Endodermal cell (in vitro differentiated cells): ENCODE results near the gene WDR73. TPM values are rescaled to one million over a fixed set of nuclear protein-coding genes. Genes with fewer than 3 reads are reported as not detected.

Experiments
- DNase-seq: peaks from one replicate; pipeline ENCODE4 v3.0.0-alpha.2; 2017
- H3K27ac ChIP-seq: 2 replicates; pipeline ENCODE4 v1.5.1; 2013; ENCODE audit warnings: mild to moderate bottlenecking, low read depth, low read length, moderate library complexity
- H3K27me3 ChIP-seq: 2 replicates; pipeline ENCODE4 v1.6.1; 2013; ENCODE audit warnings: mild to moderate bottlenecking, low read length, moderate library complexity; ENCODE audit not compliant: insufficient read depth, control insufficient read depth, poor library complexity, severe bottlenecking
- H3K36me3 ChIP-seq: 2 replicates; pipeline ENCODE4 v1.7.0; 2013; ENCODE audit warnings: mild to moderate bottlenecking, low read length, moderate library complexity; ENCODE audit not compliant: control insufficient read depth, insufficient read depth
- H3K4me1 ChIP-seq: one replicate; pipeline ENCODE4 v1.7.0; 2013; ENCODE audit warnings: low read length; ENCODE audit not compliant: control insufficient read depth, insufficient read depth
- H3K4me3 ChIP-seq: 2 replicates; pipeline ENCODE4 v1.5.1; 2013; ENCODE audit warnings: mild to moderate bottlenecking, low read length, moderate library complexity
- H3K9ac ChIP-seq: 2 replicates; pipeline ENCODE4 v1.6.1; 2013; ENCODE audit warnings: mild to moderate bottlenecking, low read length, moderate library complexity; ENCODE audit not compliant: poor library complexity, severe bottlenecking; ENCODE audit errors: extremely low read depth
- H3K9me3 ChIP-seq: 2 replicates; pipeline ENCODE4 v1.6.1; 2013; ENCODE audit warnings: mild to moderate bottlenecking, low read length, moderate library complexity; ENCODE audit not compliant: control insufficient read depth
- H3K27ac Mint-ChIP-seq: 2 replicates; pipeline ENCODE4 v1.8.0; 2020; ENCODE audit warnings: mixed read lengths
- H3K27me3 Mint-ChIP-seq: 2 replicates; pipeline ENCODE4 v1.8.0; 2021; ENCODE audit warnings: mild to moderate bottlenecking, mixed read lengths; ENCODE audit not compliant: insufficient read depth
- H3K36me3 Mint-ChIP-seq: 2 replicates; pipeline ENCODE4 v1.8.0; 2020; ENCODE audit warnings: low read depth, mixed read lengths
- H3K4me1 Mint-ChIP-seq: 2 replicates; pipeline ENCODE4 v1.8.0; 2020; ENCODE audit warnings: mixed read lengths
- H3K4me3 Mint-ChIP-seq: 2 replicates; pipeline ENCODE4 v1.8.0; 2020; ENCODE audit warnings: mild to moderate bottlenecking, moderate library complexity, mixed read lengths
- H3K9me3 Mint-ChIP-seq: 2 replicates; pipeline ENCODE4 v1.8.0; 2020; ENCODE audit warnings: mild to moderate bottlenecking, mixed read lengths
- CTCF ChIP-seq: fragments of 200-600 bp; sonication (generic); conservative IDR thresholded peaks from 2 replicates; pipeline ENCODE4 v1.5.0; 2021; ENCODE audit warnings: antibody characterized with exemption, mild to moderate bottlenecking
- WGBS, 2 experiments: methylation state at CpG; one replicate each; pipeline versions ENCODE4 v1.1.5 to v1.1.7; 2013; ENCODE audit warnings: missing lambda C conversion rate in 2 of 2, mixed read lengths in 1 of 2; ENCODE audit not compliant: insufficient coverage in 1 of 2, insufficient read length in 1 of 2; 5-methylcytosine and 5-hydroxymethylcytosine counted together
- long read RNA-seq, 4 experiments: library from polyadenylated mRNA in 2 of 4; library from RNA in 1 of 4; library from capped mRNA in 1 of 4; stranded (forward) in 3 of 4; unstranded in 1 of 4; transcript quantifications; one replicate each; pipeline ENCODE4 v2.0.0, GENCODE V29; 2020 to 2021; ENCODE audit warnings: inconsistent platforms in 1 of 4
- polyA plus RNA-seq, 2 experiments: library from polyadenylated mRNA; stranded (reverse); fragments of 50-300 nt; gene quantifications; one replicate each; pipeline ENCODE4 v1.2.3, GENCODE V29; 2013
- total RNA-seq, 2 donors: library from RNA; stranded (reverse); fragmentation: NEBNext Ultra II Directional in 1 of 2; extraction: Animal tissue kit (Norgen Biotek cat#: 25700) in 1 of 2; gene quantifications; 2 replicates in 1 of 2; 3 replicates in 1 of 2; pipeline ENCODE4 v1.2.1, GENCODE V29; 2021

The WDR73 gene
- 10 to 100 TPM; 44.1 to 46.8 TPM for total RNA-seq
- polyA plus RNA-seq (2013, experiment 1 of 2): 37.9 TPM
- 32.1 TPM for polyA plus RNA-seq (2013, experiment 2 of 2)
- long read RNA-seq, experiment 1, full-length matches to known transcripts: 9 of 17 reads
- long read RNA-seq, experiment 1, partial matches to known transcripts: 5 of 17 reads
- long read RNA-seq, experiment 1, other reads (novel, unspliced or antisense): 3 of 17 reads
- long read RNA-seq, experiment 2, full-length matches to known transcripts: 30 of 61 reads
- long read RNA-seq, experiment 2, partial matches to known transcripts: 11 of 61 reads
- long read RNA-seq, experiment 2, other reads (novel, unspliced or antisense): 20 of 61 reads
- long read RNA-seq, experiment 3, full-length matches to known transcripts: 175 of 266 reads
- long read RNA-seq, experiment 3, partial matches to known transcripts: 13 of 266 reads
- long read RNA-seq, experiment 3, other reads (novel, unspliced or antisense): 78 of 266 reads
- long read RNA-seq, experiment 4, full-length matches to known transcripts: 45 of 71 reads
- long read RNA-seq, experiment 4, partial matches to known transcripts: 14 of 71 reads
- long read RNA-seq, experiment 4, other reads (novel, unspliced or antisense): 12 of 71 reads

GRCh38 chr15:84653910-84654688, at the start of gene WDR73:
Gene WDR73 (minus strand): TSS chr15:84654283. CDS start chr15:84654274, 9 bp downstream.
- Mint-ChIP-seq H3K27ac (peak within 1 kb of the TSS; percentile 97), H3K4me3 (peak within 1 kb of the TSS; percentile 93), H3K4me1 (peaks cover 15% of the 10 kb centered on the region), H3K36me3 (peaks cover 19% of the 10 kb centered on the region), H3K9me3 (no peaks in the 10 kb centered on the region), H3K27me3 (peaks cover 20% of the 10 kb centered on the region)
- Histone ChIP-seq H3K4me1 (peaks cover 4% of the 10 kb centered on the region), H3K9ac (peak within 1 kb of the TSS; percentile 83), H3K4me3 (peak within 1 kb of the TSS; percentile 83), H3K9me3 (no peaks in the 10 kb centered on the region), H3K27ac (peak within 1 kb of the TSS; percentile 47), H3K36me3 (peaks cover 31% of the 10 kb centered on the region), H3K27me3 (no peaks in the 10 kb centered on the region)
- no peak for TF ChIP-seq CTCF
- 1 to 2% methylated on average over 19 to 48 of the region's 49 CpGs for WGBS, 2 experiments
- DNase-seq: peak; percentile 98

GRCh38 chr15:84703808-84704207, 49.7 kb upstream of the WDR73 start:
- Mint-ChIP-seq H3K4me3 (no peak overlapping the region), H3K4me1 (peaks cover 2% of the 10 kb centered on the region), H3K36me3 (peaks cover 16% of the 10 kb centered on the region), H3K27ac (no peak overlapping the region), H3K9me3 (no peaks in the 10 kb centered on the region), H3K27me3 (no peaks in the 10 kb centered on the region)
- H3K4me3 ChIP-seq: no peak overlapping the region
- no peaks in the 10 kb centered on the region for H3K9me3 ChIP-seq
- H3K36me3 ChIP-seq: peaks cover 28% of the 10 kb centered on the region
- no peaks in the 10 kb centered on the region for H3K4me1 ChIP-seq
- H3K27ac ChIP-seq: no peak overlapping the region
- no peak for TF ChIP-seq CTCF
- no peak overlapping the region for H3K9ac ChIP-seq
- DNase-seq: no peak
- 97 to 100% methylated on average over 5 of the region's 5 CpGs for WGBS, 2 experiments
- no peaks in the 10 kb centered on the region for H3K27me3 ChIP-seq

GRCh38 chr15:84702961-84703482, 48.9 kb upstream of the WDR73 start:
- H3K27me3 Mint-ChIP-seq: no peaks in the 10 kb centered on the region
- Histone ChIP-seq H3K9ac (no peak overlapping the region), H3K9me3 (no peaks in the 10 kb centered on the region), H3K36me3 (peaks cover 28% of the 10 kb centered on the region), H3K4me3 (no peak overlapping the region), H3K4me1 (peaks cover 2% of the 10 kb centered on the region), H3K27ac (no peak overlapping the region), H3K27me3 (no peaks in the 10 kb centered on the region)
- H3K4me1 Mint-ChIP-seq: no peaks in the 10 kb centered on the region
- H3K27ac Mint-ChIP-seq: no peak overlapping the region
- WGBS, 2 experiments: 93 to 94% methylated on average over 4 of the region's 4 CpGs
- DNase-seq: no peak
- no peak overlapping the region for H3K4me3 Mint-ChIP-seq
- no peak for TF ChIP-seq CTCF
- peaks cover 9% of the 10 kb centered on the region for H3K36me3 Mint-ChIP-seq
- H3K9me3 Mint-ChIP-seq: no peaks in the 10 kb centered on the region
